Fibroblast of skin of left biceps (primary cell): Measurements from ENCODE around the gene CCR6.
"Not testable (repeated sequence)": the region's sequence is repeated elsewhere in the genome, so short reads cannot be mapped to it uniquely, and the experiment has no call there.

Experiments used
- DNase-seq, 2 experiments: peaks; one replicate each; pipeline ENCODE4 v3.0.0-alpha.2; 2013; ENCODE audit warnings: low read depth in 2 of 2

Gene CCR6

GRCh38 chr6:167122827-167123657, at the start of gene CCR6:
CCR6 (plus strand) TSS chr6:167123096; CDS start chr6:167136135, 13,039 bp downstream.
- no peak for DNase-seq

GRCh38 chr6:167073679-167074274, 49.1 kb upstream of the CCR6 start:
- DNase-seq: no peak

GRCh38 chr6:167077241-167077932, 45.5 kb upstream of the CCR6 start:
- no peak for DNase-seq

GRCh38 chr6:167078745-167079144, 44.2 kb upstream of the CCR6 start:
- DNase-seq: no peak

GRCh38 chr6:167079853-167080297, 43.0 kb upstream of the CCR6 start:
- DNase-seq: no peak

GRCh38 chr6:167087857-167088354, 35.0 kb upstream of the CCR6 start:
- DNase-seq: no peak

GRCh38 chr6:167088741-167089140, 34.2 kb upstream of the CCR6 start:
- not testable (repeated sequence) for DNase-seq

GRCh38 chr6:167089243-167090142, 33.4 kb upstream of the CCR6 start:
- DNase-seq: no peak

GRCh38 chr6:167090171-167090570, 32.7 kb upstream of the CCR6 start:
- no peak for DNase-seq

GRCh38 chr6:167091026-167091804, 31.7 kb upstream of the CCR6 start:
- DNase-seq: no peak

- DNase-seq: no peak
Observed at GRCh38 chr6:167091805-167092107, 31.1 kb upstream of the CCR6 start.

GRCh38 chr6:167092672-167093339, 30.1 kb upstream of the CCR6 start:
- DNase-seq: no peak

- no peak for DNase-seq
Observed at GRCh38 chr6:167093406-167093921, 29.4 kb upstream of the CCR6 start.

GRCh38 chr6:167093922-167094432, 28.9 kb upstream of the CCR6 start:
- DNase-seq: no peak

GRCh38 chr6:167094436-167094819, 28.5 kb upstream of the CCR6 start:
- DNase-seq: no peak

GRCh38 chr6:167094820-167095637, 27.9 kb upstream of the CCR6 start:
- DNase-seq: no peak

- DNase-seq: no peak
Observed at GRCh38 chr6:167095888-167096287, 27.0 kb upstream of the CCR6 start.

GRCh38 chr6:167096991-167097390, 25.9 kb upstream of the CCR6 start:
- no peak for DNase-seq

GRCh38 chr6:167097770-167098169, 25.1 kb upstream of the CCR6 start:
- no peak for DNase-seq
